ENCODE data around the gene BIK.

The BIK gene

DNA sequence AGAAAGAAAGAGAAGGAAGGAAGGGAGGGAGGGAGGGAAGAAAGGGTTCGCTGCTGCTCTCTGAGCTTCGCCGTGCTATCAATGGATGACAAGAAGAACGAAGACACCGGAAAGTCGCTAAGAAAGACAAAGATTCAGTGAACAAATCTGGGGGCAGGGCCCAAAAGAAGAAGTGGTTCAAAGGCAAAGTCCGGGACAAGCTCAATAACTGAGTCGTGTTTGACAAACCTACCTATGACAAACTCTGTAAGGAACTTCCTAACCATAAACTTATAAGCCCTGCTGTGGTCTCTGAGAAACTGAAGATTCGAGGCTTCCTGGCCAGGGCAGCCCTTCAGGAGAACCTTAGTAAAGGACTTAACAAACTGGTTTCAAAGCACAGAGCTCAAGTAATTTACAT lies 18.5 kb upstream of the BIK start:
- TF ChIP-seq, protein P1, sequence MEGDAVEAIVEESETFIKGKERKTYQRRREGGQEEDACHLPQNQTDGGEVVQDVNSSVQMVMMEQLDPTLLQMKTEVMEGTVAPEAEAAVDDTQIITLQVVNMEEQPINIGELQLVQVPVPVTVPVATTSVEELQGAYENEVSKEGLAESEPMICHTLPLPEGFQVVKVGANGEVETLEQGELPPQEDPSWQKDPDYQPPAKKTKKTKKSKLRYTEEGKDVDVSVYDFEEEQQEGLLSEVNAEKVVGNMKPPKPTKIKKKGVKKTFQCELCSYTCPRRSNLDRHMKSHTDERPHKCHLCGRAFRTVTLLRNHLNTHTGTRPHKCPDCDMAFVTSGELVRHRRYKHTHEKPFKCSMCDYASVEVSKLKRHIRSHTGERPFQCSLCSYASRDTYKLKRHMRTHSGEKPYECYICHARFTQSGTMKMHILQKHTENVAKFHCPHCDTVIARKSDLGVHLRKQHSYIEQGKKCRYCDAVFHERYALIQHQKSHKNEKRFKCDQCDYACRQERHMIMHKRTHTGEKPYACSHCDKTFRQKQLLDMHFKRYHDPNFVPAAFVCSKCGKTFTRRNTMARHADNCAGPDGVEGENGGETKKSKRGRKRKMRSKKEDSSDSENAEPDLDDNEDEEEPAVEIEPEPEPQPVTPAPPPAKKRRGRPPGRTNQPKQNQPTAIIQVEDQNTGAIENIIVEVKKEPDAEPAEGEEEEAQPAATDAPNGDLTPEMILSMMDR (conservative IDR thresholded peaks at IDR 0.05; ENCODE audit: low read length), result no peak
- no peak for DNase-seq (ENCODE audit: low read depth)
- H3K4me3 ChIP-seq (ENCODE audit: low read length), result no peak overlapping the region

DNA sequence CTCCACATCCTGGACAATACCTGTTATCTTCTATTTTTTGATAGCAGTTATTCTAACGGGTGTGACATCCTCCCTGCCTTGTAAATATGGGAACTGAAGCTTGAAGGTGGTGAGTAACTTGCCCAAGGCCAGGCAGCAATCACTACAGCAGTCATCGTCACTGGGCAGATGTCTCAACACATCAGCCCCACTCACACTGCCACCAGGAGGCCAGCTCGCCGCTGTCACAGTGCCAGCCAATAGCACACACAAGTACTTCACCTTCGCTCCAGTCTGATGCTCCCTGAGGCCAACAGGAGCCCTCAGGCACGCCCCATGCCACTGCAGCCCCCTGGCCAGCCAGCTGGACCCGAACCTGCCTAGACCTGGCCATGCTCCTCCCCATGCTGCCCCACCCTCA lies 16.5 kb upstream of the BIK start:
- no peak overlapping the region for H3K4me3 ChIP-seq (ENCODE audit: low read length)
- TF ChIP-seq, protein P1 (conservative IDR thresholded peaks at IDR 0.05; ENCODE audit: low read length), result no peak
- DNase-seq (ENCODE audit: low read depth), result peak; percentile 34

DNA sequence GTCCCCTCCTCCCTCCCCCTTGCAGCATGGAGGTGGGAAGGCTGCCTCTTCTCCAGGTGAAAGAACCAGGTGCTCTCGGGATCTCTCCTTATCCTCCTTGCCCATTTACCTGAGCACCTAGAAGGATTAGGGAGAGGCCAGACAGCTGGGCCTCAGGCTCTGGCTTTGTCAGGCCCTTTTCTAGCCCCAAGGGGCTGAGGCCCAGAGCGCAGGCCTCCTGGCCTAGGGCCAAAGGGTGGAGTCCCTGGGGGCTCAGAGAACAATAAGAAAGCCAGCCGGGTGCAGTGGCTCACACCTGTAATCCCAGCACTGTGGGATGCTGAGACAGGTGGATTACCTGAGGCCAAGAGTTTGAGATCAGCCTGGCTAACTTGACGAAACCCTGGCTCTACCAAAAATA lies 16.0 kb upstream of the BIK start:
- TF ChIP-seq, protein P1 (conservative IDR thresholded peaks at IDR 0.05; ENCODE audit: low read length), result no peak
- DNase-seq (ENCODE audit: low read depth), result no peak
- no peak overlapping the region for H3K4me3 ChIP-seq (ENCODE audit: low read length)

DNA sequence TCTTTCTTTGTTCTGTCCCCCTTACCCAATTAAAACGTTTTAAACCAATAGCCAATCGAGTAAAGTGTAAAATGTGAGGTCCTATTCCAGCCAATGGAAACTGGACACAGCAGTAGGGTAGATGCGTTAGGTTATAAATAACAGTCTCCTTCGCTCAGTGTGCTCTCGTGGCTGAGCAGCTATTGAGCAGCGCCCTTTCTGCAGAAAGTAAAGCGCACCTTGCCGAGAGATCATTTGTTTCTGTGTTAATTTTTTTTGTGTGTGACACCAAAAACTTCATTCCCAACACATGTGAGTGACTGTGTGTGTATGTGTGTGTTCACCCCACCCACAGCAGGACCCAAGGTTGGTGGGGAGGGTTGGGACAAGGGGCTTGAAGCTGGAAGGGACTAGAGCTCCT lies 14.1 kb upstream of the BIK start:
- DNase-seq (ENCODE audit: low read depth), result no peak
- TF ChIP-seq, protein P1 (conservative IDR thresholded peaks at IDR 0.05; ENCODE audit: low read length), result no peak
- H3K4me3 ChIP-seq (ENCODE audit: low read length), result no peak overlapping the region

DNA sequence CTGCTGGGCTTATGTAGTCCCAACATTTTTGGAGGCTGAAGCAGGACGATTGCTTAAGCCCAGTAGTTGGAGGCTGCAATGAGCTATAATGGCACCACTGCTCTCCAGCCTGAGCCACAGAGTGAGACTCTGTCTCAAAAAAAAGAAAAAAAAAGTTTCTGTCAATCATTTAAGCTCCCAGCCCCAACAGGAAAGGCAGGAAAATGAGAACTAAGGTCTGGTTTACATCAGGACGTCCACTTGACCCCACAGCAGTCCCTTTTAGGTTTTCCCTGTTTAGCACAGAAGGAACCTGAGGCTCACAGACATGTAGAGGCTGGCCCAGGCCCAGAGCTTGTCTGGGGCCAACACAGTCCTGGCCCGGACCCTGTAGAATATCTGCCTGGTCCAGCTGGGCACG lies 12.2 kb upstream of the BIK start:
- H3K4me3 ChIP-seq (ENCODE audit: low read length), result no peak overlapping the region
- TF ChIP-seq, protein P1 (conservative IDR thresholded peaks at IDR 0.05; ENCODE audit: low read length), result no peak
- DNase-seq (ENCODE audit: low read depth), result no peak

- DNase-seq (ENCODE audit: low read depth), result no peak
- no peak overlapping the region for H3K4me3 ChIP-seq (ENCODE audit: low read length)
- TF ChIP-seq, protein P1 (conservative IDR thresholded peaks at IDR 0.05; ENCODE audit: low read length), result no peak
These were observed 11.5 kb upstream of the BIK start for GRCh38 chr22:43099095-43099494.

DNA sequence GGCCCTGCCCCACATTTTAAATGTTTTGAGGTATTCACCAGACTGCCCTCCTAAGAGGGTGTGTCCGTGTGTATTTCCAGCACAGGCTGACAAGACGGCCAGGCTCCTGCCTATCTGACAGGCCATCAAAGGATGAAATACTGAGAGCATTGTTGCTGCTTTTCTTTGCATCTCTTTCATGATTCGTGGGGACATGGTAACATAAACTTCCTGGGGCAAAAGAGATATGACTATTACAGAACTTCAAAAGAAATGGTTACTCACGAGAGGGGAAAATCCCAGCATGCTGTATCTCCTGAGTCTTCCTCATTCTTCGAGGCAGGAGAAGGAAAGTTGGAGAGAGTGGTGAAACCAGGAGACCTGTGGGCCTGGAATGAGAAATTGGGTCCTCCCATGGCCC lies 10.3 kb upstream of the BIK start:
- no peak for DNase-seq (ENCODE audit: low read depth)
- no peak overlapping the region for H3K4me3 ChIP-seq (ENCODE audit: low read length)
- TF ChIP-seq, protein P1 (conservative IDR thresholded peaks at IDR 0.05; ENCODE audit: low read length), result no peak

All from AG10803 (cell line).